GM19324 (cell line): Measurements from ENCODE around the gene FCER1G.

ENCODE experiments used
- ATAC-seq: cut with Tn5 transposase; IDR thresholded peaks from one replicate; pipeline ENCODE4 v1.9.1; 2021; ENCODE audit warnings: mild to moderate bottlenecking, moderate library complexity; ENCODE audit not compliant: unreplicated experiment, low FRiP score

FCER1G gene

GRCh38 chr1:161215076-161215475 lies at the start of gene FCER1G:
FCER1G (plus strand) TSS chr1:161215295; CDS start chr1:161215322, 27 bp downstream.
- ATAC-seq: no peak

- peak; percentile 92 for ATAC-seq
These were observed 49.1 kb upstream of the FCER1G start, which contains the start of gene PPOX for GRCh38 chr1:161165742-161166668. PPOX (plus strand) TSS chr1:161166426; CDS start chr1:161166848, 422 bp downstream.

- ATAC-seq: no peak
These were observed 48.2 kb upstream of the FCER1G start for GRCh38 chr1:161166669-161167548.

GRCh38 chr1:161168906-161169305 lies 46.2 kb upstream of the FCER1G start:
- no peak for ATAC-seq

- ATAC-seq: no peak
These were observed 43.9 kb upstream of the FCER1G start for GRCh38 chr1:161171191-161171590.

- no peak for ATAC-seq
These were observed 43.4 kb upstream of the FCER1G start for GRCh38 chr1:161171696-161172095.

GRCh38 chr1:161172349-161172748 lies 42.7 kb upstream of the FCER1G start:
- ATAC-seq: no peak

GRCh38 chr1:161172776-161173376 lies 42.2 kb upstream of the FCER1G start:
- no peak for ATAC-seq

GRCh38 chr1:161173711-161174110 lies 41.4 kb upstream of the FCER1G start:
- no peak for ATAC-seq

- no peak for ATAC-seq
These were observed 40.2 kb upstream of the FCER1G start for GRCh38 chr1:161174911-161175310.

GRCh38 chr1:161175771-161176453 lies 39.2 kb upstream of the FCER1G start:
- no peak for ATAC-seq

- no peak for ATAC-seq
These were observed 38.5 kb upstream of the FCER1G start for GRCh38 chr1:161176468-161177111.

GRCh38 chr1:161177112-161177935 lies 37.8 kb upstream of the FCER1G start, which contains the start of gene B4GALT3:
B4GALT3 (minus strand) TSS chr1:161177507; CDS start chr1:161176060, 1,447 bp downstream.
- peak; percentile 86 for ATAC-seq

- no peak for ATAC-seq
These were observed 37.2 kb upstream of the FCER1G start for GRCh38 chr1:161177936-161178244.

GRCh38 chr1:161179698-161180097 lies 35.4 kb upstream of the FCER1G start:
- no peak for ATAC-seq

- ATAC-seq: no peak
These were observed 34.5 kb upstream of the FCER1G start for GRCh38 chr1:161180639-161181038.

- ATAC-seq: peak; percentile 34
These were observed 32.9 kb upstream of the FCER1G start for GRCh38 chr1:161182214-161182613.

GRCh38 chr1:161185282-161185682 lies 29.8 kb upstream of the FCER1G start:
- peak; percentile 75 for ATAC-seq
